GM10266 (cell line): ENCODE data around the gene SNRNP40.

Experiments used
- DNase-seq: peaks from one replicate; pipeline ENCODE4 v3.0.0; 2012; ENCODE audit errors: extremely low spot score
- CTCF ChIP-seq: IDR thresholded peaks from 2 replicates; pipeline ENCODE4 v1.5.1; 2012; ENCODE audit warnings: mild to moderate bottlenecking, low read depth; ENCODE audit not compliant: control insufficient read depth, insufficient read depth; ENCODE audit errors: missing control alignments

Gene SNRNP40

GRCh38 chr1:31243501-31244286 is 52.9 kb downstream of the SNRNP40 start:
- no peak for DNase-seq
- no peak for TF ChIP-seq CTCF

GRCh38 chr1:31241321-31241720 is 55.3 kb downstream of the SNRNP40 start:
- no peak for TF ChIP-seq CTCF
- no peak for DNase-seq

- TF ChIP-seq CTCF: no peak
- DNase-seq: no peak
These were observed 56.8 kb downstream of the SNRNP40 start, which contains the start of gene NKAIN1 for GRCh38 chr1:31239653-31240241. Gene NKAIN1, minus strand, starts transcription at chr1:31239887. Its CDS starts 340 bp downstream, at chr1:31239547.

- TF ChIP-seq CTCF: no peak
- DNase-seq: peak; percentile 36
These were observed 57.5 kb downstream of the SNRNP40 start for GRCh38 chr1:31238986-31239613.

- TF ChIP-seq CTCF: no peak
- no peak for DNase-seq
These were observed 58.0 kb downstream of the SNRNP40 start for GRCh38 chr1:31238612-31238985.

GRCh38 chr1:31234870-31235269 is 61.7 kb downstream of the SNRNP40 start:
- DNase-seq: no peak
- TF ChIP-seq CTCF: no peak
